ENCODE data around the gene FAM167B.
"Not testable (repeated sequence)": the region's sequence is repeated elsewhere in the genome, so short reads cannot be mapped to it uniquely, and the experiment has no call there.

The FAM167B gene

GRCh38 chr1:32265846-32266245 is 18.8 kb downstream of the FAM167B start:
- no peak for DNase-seq

DNA sequence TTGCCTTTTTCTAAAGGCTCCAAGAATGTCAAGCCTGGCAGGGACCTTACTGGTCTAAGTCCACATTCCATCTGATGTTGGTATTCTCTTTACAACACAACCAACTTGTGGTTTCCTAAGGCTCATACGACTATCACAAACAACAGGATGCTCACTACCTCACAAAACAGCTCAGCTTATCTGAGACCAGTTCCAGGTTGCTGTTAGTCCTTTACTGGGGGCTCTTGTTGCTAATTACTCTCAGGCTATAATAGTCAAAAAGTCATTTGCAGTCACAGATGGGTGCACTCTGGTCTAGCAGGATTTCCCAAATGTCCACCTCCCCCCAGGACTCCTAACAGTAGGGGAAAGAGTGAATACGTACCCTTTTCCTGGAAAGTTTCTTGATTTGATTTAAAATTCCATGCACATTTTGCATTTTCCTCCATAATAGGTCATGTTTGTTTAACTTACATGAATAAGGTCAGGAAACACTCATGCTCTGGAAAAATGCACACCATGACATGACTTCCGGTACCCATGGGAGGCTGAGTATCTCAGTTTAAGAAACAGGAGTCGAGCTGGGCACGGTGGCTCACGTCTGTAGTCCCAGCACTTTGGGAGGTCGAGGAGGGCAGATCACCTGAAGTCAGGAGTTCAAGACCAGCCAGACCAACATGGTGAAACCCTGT is 20.0 kb downstream of the FAM167B start:
- DNase-seq, result peak; percentile 20

DNA sequence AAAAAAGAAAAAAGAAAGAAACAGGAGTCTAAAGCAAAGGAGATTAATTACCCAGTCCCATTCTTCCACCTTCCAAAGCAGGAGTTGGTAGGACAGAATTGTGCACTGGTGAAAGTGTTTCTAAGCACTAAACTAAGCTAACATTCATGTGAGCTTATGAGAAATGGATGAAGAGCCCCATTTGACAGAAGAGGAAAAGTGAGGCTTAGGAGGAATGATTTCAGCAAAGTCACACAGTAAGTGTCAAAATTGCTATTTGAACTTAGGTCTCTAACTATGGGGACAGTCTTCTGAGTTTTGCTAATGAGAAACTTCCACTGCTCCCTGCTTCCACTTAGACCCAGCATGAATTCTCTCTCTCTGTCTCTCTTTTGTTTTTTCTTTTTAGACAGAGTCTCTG is 22.7 kb downstream of the FAM167B start:
- no peak for DNase-seq

GRCh38 chr1:32272557-32273390 is 25.8 kb downstream of the FAM167B start:
- DNase-seq, result no peak

- DNase-seq, result peak; percentile 19
These were observed 26.6 kb downstream of the FAM167B start for GRCh38 chr1:32273391-32274208.

GRCh38 chr1:32274646-32275340 is 27.8 kb downstream of the FAM167B start:
- no peak for DNase-seq

- DNase-seq, result peak; percentile 39
These were observed 28.4 kb downstream of the FAM167B start for GRCh38 chr1:32275424-32275823.

DNA sequence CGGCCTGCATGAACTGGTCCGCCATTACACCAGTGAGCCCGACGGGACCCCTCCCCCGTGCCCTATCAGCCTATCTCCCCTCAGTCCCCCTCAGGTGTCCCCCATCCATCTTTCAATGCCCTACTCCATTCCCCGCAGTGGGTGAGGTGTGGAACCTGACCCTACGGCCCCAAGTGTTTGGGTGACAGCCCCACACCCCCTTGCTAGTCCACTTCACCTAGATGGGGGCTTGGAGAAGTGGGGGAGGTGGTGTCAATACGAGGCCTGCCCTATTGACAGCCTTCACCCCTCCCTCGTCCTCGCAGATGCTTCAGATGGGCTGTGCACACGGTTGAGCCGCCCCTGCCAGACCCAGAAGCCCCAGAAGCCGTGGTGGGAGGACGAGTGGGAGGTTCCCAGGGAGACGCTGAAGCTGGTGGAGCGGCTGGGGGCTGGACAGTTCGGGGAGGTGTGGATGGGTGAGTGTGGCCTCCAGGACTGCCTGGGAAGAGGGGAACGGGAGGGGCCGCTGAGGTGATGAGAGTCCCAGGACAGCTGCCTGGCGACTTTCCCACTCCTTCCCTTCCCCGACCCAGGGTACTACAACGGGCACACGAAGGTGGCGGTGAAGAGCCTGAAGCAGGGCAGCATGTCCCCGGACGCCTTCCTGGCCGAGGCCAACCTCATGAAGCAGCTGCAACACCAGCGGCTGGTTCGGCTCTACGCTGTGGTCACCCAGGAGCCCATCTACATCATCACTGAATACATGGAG is 29.2 kb downstream of the FAM167B start:
- DNase-seq, result no peak

GRCh38 chr1:32284777-32285176 is 37.8 kb downstream of the FAM167B start:
- DNase-seq, result not testable (repeated sequence)

DNA sequence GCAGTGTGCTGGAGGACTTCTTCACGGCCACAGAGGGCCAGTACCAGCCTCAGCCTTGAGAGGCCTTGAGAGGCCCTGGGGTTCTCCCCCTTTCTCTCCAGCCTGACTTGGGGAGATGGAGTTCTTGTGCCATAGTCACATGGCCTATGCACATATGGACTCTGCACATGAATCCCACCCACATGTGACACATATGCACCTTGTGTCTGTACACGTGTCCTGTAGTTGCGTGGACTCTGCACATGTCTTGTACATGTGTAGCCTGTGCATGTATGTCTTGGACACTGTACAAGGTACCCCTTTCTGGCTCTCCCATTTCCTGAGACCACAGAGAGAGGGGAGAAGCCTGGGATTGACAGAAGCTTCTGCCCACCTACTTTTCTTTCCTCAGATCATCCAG is 38.6 kb downstream of the FAM167B start:
- no peak for DNase-seq

DNA sequence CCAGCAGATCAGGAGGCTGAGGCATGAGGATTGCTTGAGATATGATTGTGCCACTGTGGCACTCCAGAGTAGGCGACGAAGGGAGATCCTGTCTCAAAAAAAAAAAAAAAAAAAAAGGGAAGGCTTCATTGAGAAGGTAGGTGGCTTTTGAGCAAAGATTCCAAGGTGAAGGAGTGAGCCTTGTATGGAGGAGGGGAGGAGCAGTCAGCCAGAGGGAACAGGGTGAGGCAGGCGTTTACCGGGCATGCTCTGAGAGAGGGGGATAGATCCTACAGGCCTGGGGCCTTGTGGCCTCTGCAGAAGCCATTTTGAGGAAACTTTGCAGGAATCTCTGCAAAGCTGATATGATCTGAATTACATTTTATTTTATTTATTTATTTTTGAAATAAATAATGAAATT is 39.7 kb downstream of the FAM167B start:
- DNase-seq, result no peak

DNA sequence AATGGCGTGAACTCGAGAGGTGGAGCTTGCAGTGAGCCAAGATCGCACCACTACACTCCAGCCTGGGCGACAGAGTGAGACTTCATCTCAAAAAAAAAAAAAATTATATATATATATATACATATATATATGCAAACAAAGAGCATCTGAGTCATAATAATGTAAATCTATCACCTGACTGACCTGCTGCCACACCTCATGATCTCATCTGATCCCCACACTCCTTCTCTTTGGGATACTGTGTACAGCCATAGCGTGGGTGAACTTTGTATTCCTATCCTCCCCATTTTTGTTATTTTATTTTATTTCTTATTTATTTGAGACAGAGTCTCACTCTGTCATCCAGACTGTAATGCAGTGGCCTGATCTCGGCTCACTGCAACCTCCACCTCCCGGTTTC is 42.2 kb downstream of the FAM167B start:
- DNase-seq, result no peak

DNA sequence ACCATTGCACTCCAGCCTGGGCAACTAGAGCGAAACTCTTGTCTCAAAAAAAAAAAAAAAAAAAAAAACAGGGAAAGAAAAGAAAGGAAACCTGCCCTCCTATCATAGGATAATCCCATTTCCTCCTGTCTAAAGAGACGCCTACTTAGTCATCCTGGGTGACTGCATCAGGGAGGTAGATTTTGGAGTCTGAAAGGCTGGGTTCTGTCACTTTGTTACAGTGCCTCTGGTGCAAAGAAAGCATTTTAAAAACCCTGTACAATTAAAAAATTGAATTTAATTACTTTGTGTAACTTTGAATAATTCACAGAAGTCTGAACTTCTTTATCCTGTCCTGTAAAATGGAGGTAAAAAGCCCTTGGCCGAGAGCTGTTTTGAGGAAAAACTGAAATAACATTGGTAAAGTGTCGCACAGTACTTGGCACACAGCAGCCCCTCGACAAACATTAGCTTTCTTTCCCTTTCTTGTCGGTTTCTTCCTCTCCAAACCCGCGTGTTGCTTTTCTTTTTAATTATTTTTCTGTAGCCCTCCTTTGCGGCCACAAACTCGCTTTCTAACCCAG is 44.2 kb downstream of the FAM167B start:
- DNase-seq, result no peak

- DNase-seq, result peak; percentile 99
These were observed 44.9 kb downstream of the FAM167B start, which contains the start of gene HDAC1 for GRCh38 chr1:32291708-32292538. TSS of gene HDAC1 (plus strand) at chr1:32292083. CDS start at chr1:32292170, 87 bp downstream.

- DNase-seq, result not testable (repeated sequence)
These were observed 51.2 kb downstream of the FAM167B start for GRCh38 chr1:32298211-32298610.
